Body of pancreas (tissue), 4 donors: Measurements from ENCODE around the gene DDO. TPM values are rescaled to one million over a fixed set of nuclear protein-coding genes. Genes with fewer than 3 reads are reported as not detected.
"Not testable (repeated sequence)": the region's sequence is repeated elsewhere in the genome, so short reads cannot be mapped to it uniquely, and the experiment has no call there.

Source experiments
- ATAC-seq: fragments of 150-250 bp; one replicate; pipeline ENCODE4 v1.9.1; 2016
- DNase-seq, 4 donors: peaks; one replicate each; pipeline ENCODE4 v3.0.0-alpha.2; 2019
- H3K27ac ChIP-seq, 4 donors: fragments of 200-600 bp; sonication (generic); 1 replicate in 3 of 4; 2 replicates in 1 of 4; pipeline versions ENCODE4 v1.5.1 to v1.6.1; 2016 to 2019; ENCODE audit warnings: mild to moderate bottlenecking in 1 of 4, mixed read lengths in 1 of 4, moderate library complexity in 1 of 4
- H3K27me3 ChIP-seq, 2 donors: fragments of 200-600 bp; sonication (generic); one replicate each; pipeline ENCODE4 v1.6.0; 2016; ENCODE audit warnings: mild to moderate bottlenecking in 1 of 2
- H3K36me3 ChIP-seq, 2 donors: fragments of 200-600 bp; sonication (generic); replicated peaks in 1 of 2; 2 replicates each; pipeline ENCODE4 v1.5.1; 2016; ENCODE audit warnings: low read depth in 2 of 2; ENCODE audit not compliant: insufficient read depth in 1 of 2
- H3K4me1 ChIP-seq: fragments of 200-600 bp; sonication (generic); one replicate; pipeline ENCODE4 v1.6.0; 2016
- H3K4me3 ChIP-seq, 2 donors: fragments of 200-600 bp; sonication (generic); 1 replicate in 1 of 2; 2 replicates in 1 of 2; pipeline ENCODE4 v1.5.1; 2016 to 2019
- H3K9me3 ChIP-seq, 3 donors: fragments of 200-600 bp; sonication (generic); 1 replicate in 2 of 3; 2 replicates in 1 of 3; pipeline ENCODE4 v1.5.1; 2016
- CTCF ChIP-seq, 7 experiments: fragments of 450-650 bp in 4 of 7; fragments of 200-600 bp in 3 of 7; sonication (generic) in 3 of 7; IDR thresholded peaks; one replicate each; pipeline ENCODE4 v1.5.1; 2016 to 2019; ENCODE audit warnings: antibody characterized with exemption in 7 of 7
- POLR2A ChIP-seq, 3 donors: fragments of 450-650 bp; IDR thresholded peaks; one replicate each; pipeline ENCODE4 v1.6.1; 2016; ENCODE audit warnings: antibody characterized with exemption in 3 of 3, mild to moderate bottlenecking in 2 of 3
- WGBS, 2 donors: methylation state at CpG; one replicate each; pipeline ENCODE4 v1.1.5; 2017; 5-methylcytosine and 5-hydroxymethylcytosine counted together
- intact Hi-C: fragments of 100-400 bp; cut with DNase I; formaldehyde crosslinking; loops from one replicate; pipeline ENCODE4 v1.15.1; 2023
- total RNA-seq, 2 donors: library from RNA; depleted of rRNA; stranded (reverse); fragments of >200 nt; gene quantifications; one replicate each; pipeline ENCODE4 v1.1.0, GENCODE V29; 2016

Gene DDO
- total RNA-seq, 2 donors from 2014 or later, result 1.3 TPM; not detected in 1

GRCh38 chr6:110458476-110458875 is 43.1 kb upstream of the DDO start:
- 97 to 100% methylated on average over 1 of the region's 1 CpG for WGBS, 2 donors
- ATAC-seq (no peak), DNase-seq (no peak)
- Histone ChIP-seq H3K4me3 (no peak overlapping the region), H3K27ac (no peak overlapping the region), H3K9me3 (peaks cover 0 to 3% (median 0%) of the 10 kb centered on the region in 3 donors), H3K27me3 (no peaks in the 10 kb centered on the region), H3K36me3 (no peaks in the 10 kb centered on the region), H3K4me1 (no peaks in the 10 kb centered on the region)
- no peak for TF ChIP-seq CTCF (IDR thresholded peaks at IDR 0.05)
- TF ChIP-seq POLR2A (IDR thresholded peaks at IDR 0.05), result no peak
- intact Hi-C loops, result no loop called here

GRCh38 chr6:110457567-110458175 is 42.3 kb upstream of the DDO start:
- ATAC-seq, H3K4me1 ChIP-seq, H3K27ac ChIP-seq, intact Hi-C loops, H3K4me3 ChIP-seq, H3K36me3 ChIP-seq, H3K9me3 ChIP-seq, H3K27me3 ChIP-seq: not testable (repeated sequence)
- 60 to 63% methylated on average over 8 of the region's 8 CpGs for WGBS, 2 donors
- DNase-seq, result peak; percentile 62 to 84 (median 73)
- peak in 6 of 7 experiments; percentile 13 to 51 (median 28) for TF ChIP-seq CTCF (IDR thresholded peaks at IDR 0.05)

GRCh38 chr6:110456694-110457093 is 41.3 kb upstream of the DDO start:
- H3K4me3 ChIP-seq, result no peak overlapping the region
- no peak for ATAC-seq

GRCh38 chr6:110449541-110449895 is 34.1 kb upstream of the DDO start:
- no peaks in the 10 kb centered on the region for H3K4me1 ChIP-seq
- no peak for ATAC-seq
- no peak overlapping the region for H3K4me3 ChIP-seq
- H3K27ac ChIP-seq, result no peak overlapping the region
- H3K9me3 ChIP-seq, result no peaks in the 10 kb centered on the region
- no peak for TF ChIP-seq CTCF (IDR thresholded peaks at IDR 0.05)
- no peaks in the 10 kb centered on the region for H3K36me3 ChIP-seq
- 64 to 78% methylated on average over 4 of the region's 4 CpGs for WGBS, 2 donors
- no peaks in the 10 kb centered on the region for H3K27me3 ChIP-seq
- DNase-seq, result no peak
- intact Hi-C loops, result no loop called here

More at GRCh38 chr6:110456694-110457093, 41.3 kb upstream of the DDO start:
- 84 to 85% methylated on average over 3 of the region's 3 CpGs for WGBS, 2 donors
- no peak for DNase-seq
- H3K27ac ChIP-seq, result no peak overlapping the region
- intact Hi-C loops, result no loop called here
- H3K27me3 ChIP-seq, result no peaks in the 10 kb centered on the region
- H3K4me1 ChIP-seq, result no peaks in the 10 kb centered on the region
- H3K9me3 ChIP-seq, result no peaks in the 10 kb centered on the region
- H3K36me3 ChIP-seq, result no peaks in the 10 kb centered on the region
- TF ChIP-seq POLR2A (IDR thresholded peaks at IDR 0.05) (no peak), CTCF (IDR thresholded peaks at IDR 0.05) (no peak)

- intact Hi-C loops, result no loop called here
- ATAC-seq (no peak), DNase-seq (no peak)
Observed at GRCh38 chr6:110448846-110449540, 33.6 kb upstream of the DDO start.

More at GRCh38 chr6:110448846-110449540, 33.6 kb upstream of the DDO start:
- Histone ChIP-seq H3K27ac (no peak overlapping the region), H3K36me3 (no peaks in the 10 kb centered on the region), H3K27me3 (no peaks in the 10 kb centered on the region), H3K9me3 (no peaks in the 10 kb centered on the region), H3K4me1 (no peaks in the 10 kb centered on the region), H3K4me3 (no peak overlapping the region)
- TF ChIP-seq POLR2A (IDR thresholded peaks at IDR 0.05), result no peak
- 44 to 48% methylated on average over 4 of the region's 4 CpGs for whole genome bisulfite sequencing, 2 donors
